Duodenal mucosa (tissue), 2 donors: ENCODE results near the gene RTN4.
"Not testable (repeated sequence)": the region's sequence is repeated elsewhere in the genome, so short reads cannot be mapped to it uniquely, and the experiment has no call there.

Experiments
- H3K27ac ChIP-seq: one replicate; pipeline ENCODE4 v1.7.0; 2013; ENCODE audit warnings: low read depth, low read length
- H3K27me3 ChIP-seq, 2 donors: one replicate each; pipeline ENCODE4 v1.7.0; 2013; ENCODE audit warnings: low read length in 2 of 2, control low read depth in 1 of 2; ENCODE audit not compliant: insufficient read depth in 2 of 2, control insufficient read depth in 1 of 2
- H3K36me3 ChIP-seq, 2 donors: one replicate each; pipeline ENCODE4 v1.7.0; 2013; ENCODE audit warnings: low read length in 2 of 2, control low read depth in 1 of 2; ENCODE audit not compliant: insufficient read depth in 2 of 2, control insufficient read depth in 1 of 2
- H3K4me1 ChIP-seq, 2 donors: one replicate each; pipeline ENCODE4 v1.7.0; 2013; ENCODE audit warnings: low read length in 2 of 2, control low read depth in 1 of 2; ENCODE audit not compliant: insufficient read depth in 2 of 2, control insufficient read depth in 1 of 2
- H3K4me3 ChIP-seq, 2 donors: one replicate each; pipeline ENCODE4 v1.7.0; 2013; ENCODE audit warnings: low read length in 2 of 2, low read depth in 1 of 2
- H3K9ac ChIP-seq, 2 donors: one replicate each; pipeline ENCODE4 v1.7.0; 2013; ENCODE audit warnings: low read length in 2 of 2, low read depth in 1 of 2
- H3K9me3 ChIP-seq, 2 donors: one replicate each; pipeline ENCODE4 v1.7.0; 2013; ENCODE audit warnings: low read length in 2 of 2, control low read depth in 1 of 2; ENCODE audit not compliant: control insufficient read depth in 1 of 2

The RTN4 gene

DNA sequence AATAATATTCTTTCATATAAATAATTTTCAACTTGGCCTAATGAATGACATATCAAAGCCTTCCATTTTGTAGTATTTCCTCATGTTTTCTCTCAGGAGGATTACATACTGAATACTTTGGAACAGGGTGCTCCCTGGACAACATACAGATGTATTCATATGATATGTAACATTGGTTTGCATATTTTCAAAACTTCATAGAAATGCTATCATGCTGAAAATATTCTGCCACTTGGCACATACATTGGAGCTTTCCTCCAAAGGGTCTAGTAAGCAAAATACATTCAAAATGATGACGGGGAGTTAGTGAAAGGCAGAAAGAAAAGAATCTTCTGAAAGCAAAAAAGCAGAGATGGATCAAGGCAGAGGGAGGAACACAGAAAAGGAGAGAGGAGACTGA is 38.1 kb upstream of the RTN4 start:
- Histone ChIP-seq H3K9me3 (no peaks in the 10 kb centered on the region), H3K27me3 (no peaks in the 10 kb centered on the region), H3K27ac (no peak overlapping the region), H3K36me3 (no peaks in the 10 kb centered on the region), H3K4me1 (no peaks in the 10 kb centered on the region), H3K4me3 (no peak overlapping the region), H3K9ac (no peak overlapping the region)

DNA sequence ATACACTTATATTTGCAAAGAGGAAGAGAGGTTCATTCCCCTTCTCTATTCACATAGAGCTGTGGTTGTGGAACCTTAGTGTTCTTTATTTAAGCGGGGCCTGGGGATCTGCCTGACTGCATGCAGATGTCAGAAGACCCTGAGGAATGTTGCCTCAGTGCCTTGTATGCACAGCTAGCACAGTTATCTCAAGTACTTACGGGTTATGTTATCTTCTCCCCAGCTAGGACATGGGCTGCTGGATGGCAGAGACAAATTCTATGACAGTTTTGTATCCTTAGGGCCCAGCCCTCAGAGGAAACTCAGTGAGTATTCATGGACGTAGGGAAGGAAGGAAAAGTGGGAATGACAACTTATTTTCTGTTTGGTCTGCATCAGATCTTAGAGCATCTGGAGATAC is 37.7 kb upstream of the RTN4 start:
- Histone ChIP-seq H3K27ac (no peak overlapping the region), H3K27me3 (no peaks in the 10 kb centered on the region), H3K4me3 (no peak overlapping the region), H3K9me3 (no peaks in the 10 kb centered on the region), H3K4me1 (no peaks in the 10 kb centered on the region), H3K9ac (no peak overlapping the region), H3K36me3 (no peaks in the 10 kb centered on the region)

GRCh38 chr2:55087501-55087900 is 37.2 kb upstream of the RTN4 start:
- Histone ChIP-seq H3K36me3 (no peaks in the 10 kb centered on the region), H3K9me3 (no peaks in the 10 kb centered on the region), H3K9ac (no peak overlapping the region), H3K4me3 (no peak overlapping the region), H3K27ac (no peak overlapping the region), H3K27me3 (no peaks in the 10 kb centered on the region), H3K4me1 (no peaks in the 10 kb centered on the region)

DNA sequence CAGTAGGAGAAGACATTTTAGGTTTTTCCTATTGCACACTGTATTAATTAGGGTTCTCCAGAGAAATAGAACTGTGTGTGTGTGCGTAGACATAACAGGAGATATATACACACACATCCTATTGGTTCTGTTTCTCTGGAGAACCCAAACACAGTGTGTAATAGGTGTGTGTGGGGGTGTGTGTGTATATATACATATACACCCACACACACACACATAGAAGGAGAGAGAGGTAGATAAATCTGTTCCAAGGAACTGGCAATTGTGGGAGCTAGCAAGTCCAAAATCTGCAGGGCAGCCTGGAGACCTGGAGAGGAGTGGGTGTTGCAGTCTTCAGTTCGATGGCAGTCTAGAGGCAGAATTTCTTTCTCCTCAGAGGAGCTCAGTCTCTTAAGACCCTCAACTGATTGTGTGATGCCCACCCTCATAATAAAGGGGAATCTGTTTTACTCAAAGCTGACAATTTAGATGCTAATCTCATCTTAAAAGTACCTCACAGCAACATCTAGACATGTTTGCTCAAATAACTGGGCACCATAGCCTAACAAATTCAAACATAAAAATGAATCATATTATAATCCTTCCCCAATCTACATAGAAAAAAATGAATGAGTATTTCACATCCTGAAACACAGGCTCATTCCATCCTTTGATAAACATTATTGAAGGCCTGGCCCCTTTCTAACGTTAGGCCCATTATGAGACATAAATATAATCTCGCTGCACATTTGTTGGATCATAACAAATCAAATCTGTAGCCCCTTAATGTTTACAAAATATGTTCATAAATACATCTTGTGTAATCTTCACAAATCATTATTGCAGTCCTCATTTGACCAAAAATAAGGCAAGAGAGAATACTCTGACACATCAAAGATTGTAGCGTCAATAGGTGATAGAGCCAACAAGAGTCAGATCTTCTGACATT is 35.1 kb upstream of the RTN4 start:
- H3K27me3 ChIP-seq: no peaks in the 10 kb centered on the region
- H3K36me3 ChIP-seq: no peaks in the 10 kb centered on the region
- H3K9me3 ChIP-seq: no peaks in the 10 kb centered on the region
- H3K9ac ChIP-seq: no peak overlapping the region
- H3K4me1 ChIP-seq: no peaks in the 10 kb centered on the region
- no peak overlapping the region for H3K4me3 ChIP-seq
- no peak overlapping the region for H3K27ac ChIP-seq

DNA sequence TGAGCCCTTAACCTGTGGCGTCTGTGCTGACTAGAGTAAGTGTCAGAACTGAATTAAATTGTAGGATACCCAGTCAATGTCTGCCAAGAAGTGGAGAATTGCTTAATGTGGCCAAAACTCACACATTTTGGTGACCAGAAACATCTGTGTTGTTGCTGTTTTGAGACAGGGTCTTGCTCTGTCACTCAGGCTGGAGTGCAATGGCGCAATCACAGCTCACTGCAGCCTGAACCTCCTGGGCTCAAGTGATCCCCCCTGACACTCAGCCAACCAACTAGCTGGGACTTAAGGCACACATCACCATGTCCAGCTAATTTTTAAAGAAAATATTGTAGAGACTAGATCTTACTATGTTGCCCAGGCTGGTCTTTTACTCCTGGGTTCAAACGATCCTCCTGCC is 34.4 kb upstream of the RTN4 start:
- Histone ChIP-seq H3K9ac (no peak overlapping the region), H3K27me3 (no peaks in the 10 kb centered on the region), H3K4me1 (no peaks in the 10 kb centered on the region), H3K9me3 (no peaks in the 10 kb centered on the region), H3K4me3 (no peak overlapping the region), H3K27ac (no peak overlapping the region), H3K36me3 (no peaks in the 10 kb centered on the region)

DNA sequence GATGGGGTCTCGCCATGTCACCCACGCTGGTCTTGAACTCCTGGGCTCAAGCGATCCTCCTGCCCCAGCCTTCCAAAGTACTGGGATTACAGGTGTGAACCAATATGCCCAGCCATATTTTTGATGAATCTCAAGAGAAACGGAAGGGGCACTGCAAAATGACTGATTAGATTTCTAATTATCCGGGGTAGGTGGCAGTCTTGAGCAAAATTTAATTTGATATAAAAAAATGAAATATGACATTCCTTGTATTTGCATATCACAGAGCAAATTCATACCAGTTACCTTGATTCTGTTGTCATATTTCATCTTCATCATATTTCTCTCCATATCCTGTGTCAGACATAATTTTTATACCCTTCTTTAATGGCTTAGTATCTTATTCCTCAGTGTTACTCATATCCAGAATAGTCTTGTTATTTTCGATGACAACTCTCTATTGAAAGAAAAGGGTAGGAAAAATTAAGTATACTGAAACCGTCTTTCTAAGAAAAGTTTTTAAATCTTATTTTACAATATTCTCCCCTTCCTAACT is 30.0 kb upstream of the RTN4 start:
- Histone ChIP-seq H3K4me1 (no peaks in the 10 kb centered on the region), H3K9me3 (no peaks in the 10 kb centered on the region), H3K36me3 (no peaks in the 10 kb centered on the region), H3K9ac (no peak overlapping the region), H3K27me3 (no peaks in the 10 kb centered on the region), H3K27ac (no peak overlapping the region), H3K4me3 (no peak overlapping the region)

DNA sequence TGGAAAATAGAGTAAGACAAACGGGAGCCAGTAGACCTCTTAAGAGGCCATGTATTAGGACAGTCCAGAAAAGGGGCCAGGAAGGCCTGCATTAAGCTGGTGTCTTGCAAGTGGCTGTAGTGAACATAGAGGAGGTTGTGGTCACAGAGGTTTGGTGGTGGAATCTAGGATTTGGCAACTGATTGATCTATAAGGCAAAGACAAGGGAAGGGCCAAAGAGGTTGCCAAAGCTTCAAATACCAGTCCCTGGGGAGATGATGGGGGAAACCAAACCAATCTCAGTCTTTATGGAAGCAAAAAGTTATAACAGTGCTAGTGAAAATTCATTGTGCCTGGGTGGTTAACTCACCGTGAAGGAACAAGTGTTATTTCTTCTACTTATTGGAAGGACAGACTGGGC is 28.7 kb upstream of the RTN4 start:
- no peak overlapping the region for H3K4me3 ChIP-seq
- H3K9me3 ChIP-seq: no peaks in the 10 kb centered on the region
- no peak overlapping the region for H3K27ac ChIP-seq
- H3K27me3 ChIP-seq: no peaks in the 10 kb centered on the region
- no peak overlapping the region for H3K9ac ChIP-seq
- no peaks in the 10 kb centered on the region for H3K36me3 ChIP-seq
- H3K4me1 ChIP-seq: no peaks in the 10 kb centered on the region

DNA sequence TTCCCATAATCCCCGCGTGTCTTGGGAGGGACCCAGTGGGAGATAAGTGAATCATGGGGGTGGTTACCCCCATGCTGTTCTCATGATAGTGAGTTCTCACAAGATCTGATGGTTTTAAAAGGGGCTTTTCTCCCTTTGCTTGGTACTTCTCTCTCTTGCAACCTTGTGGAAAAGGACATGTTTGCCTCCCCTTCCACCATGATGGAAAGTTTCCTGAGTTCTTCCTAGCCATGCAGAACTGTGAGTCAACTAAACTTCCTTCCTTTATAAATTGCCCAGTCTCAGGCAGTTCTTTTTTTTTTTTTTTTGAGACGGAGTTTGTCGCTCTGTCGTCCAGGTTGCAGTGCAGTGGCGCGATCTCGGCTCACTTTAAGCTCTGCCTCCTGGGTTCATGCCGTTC is 26.5 kb upstream of the RTN4 start:
- Histone ChIP-seq H3K9me3 (no peaks in the 10 kb centered on the region), H3K36me3 (no peaks in the 10 kb centered on the region), H3K27me3 (no peaks in the 10 kb centered on the region), H3K4me1 (no peaks in the 10 kb centered on the region), H3K27ac (no peak overlapping the region), H3K9ac (no peak overlapping the region), H3K4me3 (no peak overlapping the region)

GRCh38 chr2:55076019-55076418 is 25.8 kb upstream of the RTN4 start:
- H3K9me3 ChIP-seq, H3K27me3 ChIP-seq, H3K36me3 ChIP-seq, H3K4me3 ChIP-seq, H3K27ac ChIP-seq, H3K4me1 ChIP-seq, H3K9ac ChIP-seq: not testable (repeated sequence)

- Histone ChIP-seq H3K4me3 (no peak overlapping the region), H3K9ac (no peak overlapping the region), H3K27me3 (no peaks in the 10 kb centered on the region), H3K27ac (no peak overlapping the region), H3K4me1 (no peaks in the 10 kb centered on the region), H3K9me3 (no peaks in the 10 kb centered on the region), H3K36me3 (no peaks in the 10 kb centered on the region)
Observed at GRCh38 chr2:55073000-55073983, 23.0 kb upstream of the RTN4 start.
